Activated CD4-positive, alpha-beta memory T cell treated with anti-CD3 and anti-CD28 coated beads, Interleukin-2, amount 10 ng/mL, durations not matched to agents 7 days and 5 days (primary cell): ENCODE data around the gene TMEM97. TPM values are rescaled to one million over a fixed set of nuclear protein-coding genes. Genes with fewer than 3 reads are reported as not detected.
A peak's percentile ranks its signal among the peaks of the same experiment; 100 is the strongest.
"Not testable (repeated sequence)": the region's sequence is repeated elsewhere in the genome, so short reads cannot be mapped to it uniquely, and the experiment has no call there.

Source experiments
- CTCF ChIA-PET: fragments of 350-600 bp; sonication (Branson Sonifier 250); formaldehyde crosslinking; loops from one replicate; lab custom pipeline; 2021; ENCODE audit warnings: antibody characterized with exemption, inconsistent platforms; lab: Charles Lee
- POLR2A ChIA-PET: fragments of 350-600 bp; sonication (Branson Sonifier 250); formaldehyde crosslinking; loops from one replicate; lab custom pipeline; 2021; ENCODE audit warnings: antibody characterized with exemption; lab: Charles Lee
- DNase-seq: peaks from one replicate; pipeline ENCODE4 v3.0.0-alpha.2; 2020
- H3K27ac Mint-ChIP-seq: one replicate; pipeline ENCODE4 v1.8.0; 2021; ENCODE audit warnings: mild to moderate bottlenecking, mixed read lengths
- H3K27me3 Mint-ChIP-seq: one replicate; pipeline ENCODE4 v1.8.0; 2021; ENCODE audit warnings: mixed read lengths
- H3K36me3 Mint-ChIP-seq: one replicate; pipeline ENCODE4 v1.8.0; 2021; ENCODE audit warnings: low read depth, mixed read lengths
- H3K4me1 Mint-ChIP-seq: one replicate; pipeline ENCODE4 v1.8.0; 2021; ENCODE audit warnings: mixed read lengths
- H3K4me3 Mint-ChIP-seq: one replicate; pipeline ENCODE4 v1.8.0; 2021; ENCODE audit warnings: mild to moderate bottlenecking, mixed read lengths
- H3K9me3 Mint-ChIP-seq: one replicate; pipeline ENCODE4 v1.8.0; 2021; ENCODE audit warnings: mixed read lengths
- total RNA-seq, 2 experiments: library from RNA; stranded (reverse); gene quantifications; one replicate each; pipeline ENCODE4 v1.2.3, GENCODE V29; 2021

Gene TMEM97
- total RNA-seq, 2 experiments from 2014 or later, result 23.3 to 26.6 TPM

GRCh38 chr17:28290703-28291102, 28.3 kb upstream of the TMEM97 start:
- Mint-ChIP-seq H3K4me3 (no peak overlapping the region), H3K36me3 (no peaks in the 10 kb centered on the region), H3K4me1 (peaks cover 2% of the 10 kb centered on the region), H3K27ac (no peak overlapping the region), H3K27me3 (peaks cover 20% of the 10 kb centered on the region), H3K9me3 (no peaks in the 10 kb centered on the region)
- no peak for DNase-seq
- POLR2A ChIA-PET, result no interaction called here
- CTCF ChIA-PET, result interaction anchor here (1.7 kb wide), 1 partner anchor 39 kb away, joined by 4 read pairs; no protein-coding TSS in a partner anchor

GRCh38 chr17:28291780-28292330, 27.1 kb upstream of the TMEM97 start:
- no peak for DNase-seq
- Mint-ChIP-seq H3K36me3 (no peaks in the 10 kb centered on the region), H3K27ac (no peak overlapping the region), H3K4me3 (no peak overlapping the region), H3K4me1 (peaks cover 3% of the 10 kb centered on the region), H3K27me3 (peaks cover 20% of the 10 kb centered on the region), H3K9me3 (no peaks in the 10 kb centered on the region)
- ChIA-PET CTCF (no interaction called here), POLR2A (no interaction called here)

- not testable (repeated sequence) for H3K36me3 Mint-ChIP-seq
Measured at GRCh38 chr17:28292878-28293277, 26.1 kb upstream of the TMEM97 start.

GRCh38 chr17:28293994-28294393, 25.0 kb upstream of the TMEM97 start:
- Mint-ChIP-seq H3K36me3 (no peaks in the 10 kb centered on the region), H3K4me1 (peaks cover 3% of the 10 kb centered on the region), H3K27ac (no peak overlapping the region), H3K4me3 (no peak overlapping the region), H3K27me3 (peaks cover 20% of the 10 kb centered on the region), H3K9me3 (no peaks in the 10 kb centered on the region)
- ChIA-PET POLR2A (no interaction called here), CTCF (no interaction called here)
- no peak for DNase-seq

More at GRCh38 chr17:28292878-28293277, 26.1 kb upstream of the TMEM97 start:
- H3K27me3 Mint-ChIP-seq, result peaks cover 20% of the 10 kb centered on the region
- H3K4me3 Mint-ChIP-seq, POLR2A ChIA-PET, H3K4me1 Mint-ChIP-seq, CTCF ChIA-PET, DNase-seq, H3K9me3 Mint-ChIP-seq, H3K27ac Mint-ChIP-seq: not testable (repeated sequence)

- peaks cover 3% of the 10 kb centered on the region for H3K4me1 Mint-ChIP-seq
- CTCF ChIA-PET, result no interaction called here
- DNase-seq, result no peak
- H3K27me3 Mint-ChIP-seq, result peaks cover 20% of the 10 kb centered on the region
- no peak overlapping the region for H3K27ac Mint-ChIP-seq
- H3K9me3 Mint-ChIP-seq, result no peaks in the 10 kb centered on the region
- no peaks in the 10 kb centered on the region for H3K36me3 Mint-ChIP-seq
- no peak overlapping the region for H3K4me3 Mint-ChIP-seq
- POLR2A ChIA-PET, result no interaction called here
Measured at GRCh38 chr17:28295677-28296578, 23.1 kb upstream of the TMEM97 start.

- H3K4me3 Mint-ChIP-seq, result no peak overlapping the region
- H3K27me3 Mint-ChIP-seq, result peaks cover 9% of the 10 kb centered on the region
- no peaks in the 10 kb centered on the region for H3K36me3 Mint-ChIP-seq
- no peak overlapping the region for H3K27ac Mint-ChIP-seq
- no peaks in the 10 kb centered on the region for H3K9me3 Mint-ChIP-seq
- ChIA-PET POLR2A (no interaction called here), CTCF (interaction anchor here (1.1 kb wide), 1 partner anchor 47 kb away, joined by 3 read pairs; no protein-coding TSS in a partner anchor)
- DNase-seq, result no peak
- peaks cover 3% of the 10 kb centered on the region for H3K4me1 Mint-ChIP-seq
Measured at GRCh38 chr17:28298449-28298848, 20.6 kb upstream of the TMEM97 start.

GRCh38 chr17:28306954-28307401, 12.0 kb upstream of the TMEM97 start:
- H3K9me3 Mint-ChIP-seq, result no peaks in the 10 kb centered on the region
- H3K27ac Mint-ChIP-seq, result no peak overlapping the region
- DNase-seq, result no peak
- ChIA-PET CTCF (no interaction called here), POLR2A (no interaction called here)
- H3K4me1 Mint-ChIP-seq, result no peaks in the 10 kb centered on the region
- no peak overlapping the region for H3K4me3 Mint-ChIP-seq
- no peaks in the 10 kb centered on the region for H3K36me3 Mint-ChIP-seq
- H3K27me3 Mint-ChIP-seq, result peaks cover 37% of the 10 kb centered on the region

- no peak overlapping the region for H3K27ac Mint-ChIP-seq
- CTCF ChIA-PET, result no interaction called here
- no peaks in the 10 kb centered on the region for H3K36me3 Mint-ChIP-seq
Measured at GRCh38 chr17:28313841-28314240, 5.2 kb upstream of the TMEM97 start.

GRCh38 chr17:28315846-28316705, 2.9 kb upstream of the TMEM97 start:
- CTCF ChIA-PET, result interaction anchor here (0.7 kb wide), 1 partner anchor 19 kb away, joined by 3 read pairs; the partner anchor contains the start of genes IFT20 and TNFAIP1

More at GRCh38 chr17:28313841-28314240, 5.2 kb upstream of the TMEM97 start:
- POLR2A ChIA-PET, result no interaction called here
- no peak for DNase-seq
- H3K4me3 Mint-ChIP-seq, result no peak overlapping the region
- no peaks in the 10 kb centered on the region for H3K9me3 Mint-ChIP-seq
- peaks cover 10% of the 10 kb centered on the region for H3K4me1 Mint-ChIP-seq
- peaks cover 10% of the 10 kb centered on the region for H3K27me3 Mint-ChIP-seq

GRCh38 chr17:28317099-28317965, 1.7 kb upstream of the TMEM97 start:
- Mint-ChIP-seq H3K9me3 (no peaks in the 10 kb centered on the region), H3K27me3 (peaks cover 8% of the 10 kb centered on the region), H3K27ac (no peak overlapping the region), H3K36me3 (no peaks in the 10 kb centered on the region), H3K4me3 (peak overlapping the region; percentile 89), H3K4me1 (peaks cover 36% of the 10 kb centered on the region)
- POLR2A ChIA-PET, result interaction anchor here (0.7 to 4.4 kb wide), 4 partner anchors 18 to 68 kb away, joined by 3 to 30 read pairs (median 18); partner anchors contain the start of genes IFT20, POLDIP2 and TNFAIP1
- DNase-seq, result no peak
- CTCF ChIA-PET, result interaction anchor here (0.9 to 2.8 kb wide), 3 partner anchors 16 to 65 kb away, joined by 4 to 13 read pairs (median 5); partner anchors contain the start of genes IFT20 and TNFAIP1

More at GRCh38 chr17:28315846-28316705, 2.9 kb upstream of the TMEM97 start:
- Mint-ChIP-seq H3K36me3 (no peaks in the 10 kb centered on the region), H3K27ac (no peak overlapping the region), H3K4me3 (no peak overlapping the region), H3K27me3 (peaks cover 8% of the 10 kb centered on the region), H3K4me1 (peaks cover 26% of the 10 kb centered on the region), H3K9me3 (no peaks in the 10 kb centered on the region)
- POLR2A ChIA-PET, result no interaction called here
- no peak for DNase-seq

GRCh38 chr17:28317966-28318758, 838 bp upstream of the TMEM97 start:
- peak overlapping the region; percentile 89 for H3K4me3 Mint-ChIP-seq
- H3K27me3 Mint-ChIP-seq, result peaks cover 4% of the 10 kb centered on the region
- ChIA-PET POLR2A (interaction anchor here (0.6 to 4.4 kb wide), 7 partner anchors 10 to 853 kb away, joined by 3 to 30 read pairs (median 4); partner anchors contain the start of genes IFT20, POLDIP2 and TNFAIP1), CTCF (interaction anchor here (0.5 to 2.8 kb wide), 5 partner anchors 15 to 183 kb away, joined by 3 to 13 read pairs (median 5); partner anchors contain the start of genes IFT20 and TNFAIP1)
- DNase-seq, result no peak
- H3K9me3 Mint-ChIP-seq, result no peaks in the 10 kb centered on the region
- peak overlapping the region; percentile 33 for H3K27ac Mint-ChIP-seq
- no peaks in the 10 kb centered on the region for H3K36me3 Mint-ChIP-seq
- peaks cover 41% of the 10 kb centered on the region for H3K4me1 Mint-ChIP-seq
